ENCODE data around the gene SMTNL1. TPM values are rescaled to one million over a fixed set of nuclear protein-coding genes. Genes with fewer than 3 reads are reported as not detected.

The SMTNL1 gene
- polyA plus RNA-seq, 1 experiment, result not detected

DNA sequence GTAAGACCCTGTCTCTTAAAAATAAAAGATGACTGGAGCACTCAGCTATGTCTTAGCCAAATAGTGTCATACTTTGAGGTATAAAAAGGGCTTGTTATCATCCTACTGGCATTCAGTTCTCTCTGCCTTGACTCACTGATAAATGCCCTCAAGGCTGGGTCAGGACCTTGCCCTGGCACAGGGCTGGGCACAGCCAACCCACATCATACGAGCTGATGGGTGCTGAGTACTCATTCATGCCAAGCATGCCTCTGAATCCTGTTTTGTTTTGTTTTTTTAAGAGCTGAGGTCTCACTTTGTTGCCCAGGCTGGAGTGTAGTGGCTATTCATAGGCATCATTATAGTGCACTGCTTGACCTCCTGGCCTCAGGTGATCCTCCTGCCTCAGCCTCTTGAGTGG lies 1.9 kb downstream of the SMTNL1 start:
- TF ChIP-seq, protein P1, sequence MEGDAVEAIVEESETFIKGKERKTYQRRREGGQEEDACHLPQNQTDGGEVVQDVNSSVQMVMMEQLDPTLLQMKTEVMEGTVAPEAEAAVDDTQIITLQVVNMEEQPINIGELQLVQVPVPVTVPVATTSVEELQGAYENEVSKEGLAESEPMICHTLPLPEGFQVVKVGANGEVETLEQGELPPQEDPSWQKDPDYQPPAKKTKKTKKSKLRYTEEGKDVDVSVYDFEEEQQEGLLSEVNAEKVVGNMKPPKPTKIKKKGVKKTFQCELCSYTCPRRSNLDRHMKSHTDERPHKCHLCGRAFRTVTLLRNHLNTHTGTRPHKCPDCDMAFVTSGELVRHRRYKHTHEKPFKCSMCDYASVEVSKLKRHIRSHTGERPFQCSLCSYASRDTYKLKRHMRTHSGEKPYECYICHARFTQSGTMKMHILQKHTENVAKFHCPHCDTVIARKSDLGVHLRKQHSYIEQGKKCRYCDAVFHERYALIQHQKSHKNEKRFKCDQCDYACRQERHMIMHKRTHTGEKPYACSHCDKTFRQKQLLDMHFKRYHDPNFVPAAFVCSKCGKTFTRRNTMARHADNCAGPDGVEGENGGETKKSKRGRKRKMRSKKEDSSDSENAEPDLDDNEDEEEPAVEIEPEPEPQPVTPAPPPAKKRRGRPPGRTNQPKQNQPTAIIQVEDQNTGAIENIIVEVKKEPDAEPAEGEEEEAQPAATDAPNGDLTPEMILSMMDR (IDR thresholded peaks at IDR 0.05; ENCODE audit: insufficient read depth, low read depth, low read length), result no peak
- CTCF ChIA-PET, result interaction anchor here (0.7 to 1.1 kb wide), 7 partner anchors 9 to 189 kb away, joined by 3 to 4 read pairs (median 3); partner anchors contain the start of gene UBE2L6
- Histone ChIP-seq H3K4me3 (ENCODE audit: low read depth, low read length) (no peak overlapping the region), H3K36me3 (ENCODE audit: control insufficient read depth, insufficient read depth, low read length) (no peaks in the 10 kb centered on the region), H3K27me3 (ENCODE audit: control insufficient read depth, insufficient read depth, low read length) (peaks cover 3% of the 10 kb centered on the region; the same call in 1 of the 2 replicates)
- POLR2A ChIA-PET, result no interaction called here
- DNase-seq (ENCODE audit: low read depth), result no peak

DNA sequence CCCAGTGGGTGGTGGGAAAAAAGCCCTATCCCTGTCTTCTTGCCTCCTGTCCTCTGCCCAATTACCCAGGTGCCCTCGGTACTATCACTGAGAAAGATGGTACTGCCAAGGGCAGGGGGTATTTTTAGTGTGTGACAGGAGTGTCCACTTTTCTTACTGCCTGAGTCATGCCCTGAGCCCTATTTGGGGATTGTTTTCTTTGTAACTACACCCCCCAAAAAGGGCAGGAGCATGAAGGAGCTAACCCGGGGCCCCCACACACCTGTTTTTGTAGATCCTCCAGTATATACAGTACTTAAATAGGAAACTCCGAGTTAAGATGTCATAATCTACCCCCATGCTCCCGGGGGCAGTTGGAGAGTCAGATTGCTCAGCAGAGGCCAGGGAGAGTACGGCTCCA lies 3.8 kb downstream of the SMTNL1 start:
- no peak for DNase-seq (ENCODE audit: low read depth)
- TF ChIP-seq, protein P1 (IDR thresholded peaks at IDR 0.05; ENCODE audit: insufficient read depth, low read depth, low read length), result no peak
- Histone ChIP-seq H3K4me3 (ENCODE audit: low read depth, low read length) (no peak overlapping the region), H3K36me3 (ENCODE audit: control insufficient read depth, insufficient read depth, low read length) (no peaks in the 10 kb centered on the region), H3K27me3 (ENCODE audit: control insufficient read depth, insufficient read depth, low read length) (peaks cover 3% of the 10 kb centered on the region; the same call in 1 of the 2 replicates)
- ChIA-PET POLR2A (no interaction called here), CTCF (interaction anchor here (0.9 to 1.4 kb wide), 2 partner anchors 9 to 48 kb away, joined by 3 read pairs; no protein-coding TSS in a partner anchor)

DNA sequence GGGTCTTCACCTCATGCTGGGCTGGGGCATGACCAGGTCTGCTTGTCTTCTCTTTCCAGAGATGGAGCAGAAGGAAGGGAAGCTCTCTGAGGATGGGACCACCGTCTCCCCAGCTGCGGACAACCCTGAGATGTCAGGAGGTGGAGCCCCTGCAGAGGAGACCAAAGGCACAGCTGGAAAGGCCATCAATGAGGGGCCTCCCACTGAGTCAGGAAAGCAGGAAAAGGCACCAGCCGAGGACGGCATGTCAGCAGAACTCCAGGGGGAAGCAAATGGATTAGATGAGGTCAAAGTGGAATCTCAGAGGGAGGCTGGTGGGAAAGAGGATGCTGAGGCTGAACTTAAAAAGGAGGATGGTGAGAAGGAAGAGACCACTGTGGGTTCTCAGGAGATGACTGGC lies 5.2 kb downstream of the SMTNL1 start:
- Histone ChIP-seq H3K27me3 (ENCODE audit: control insufficient read depth, insufficient read depth, low read length) (no peaks in the 10 kb centered on the region; the same call in 1 of the 2 replicates), H3K36me3 (ENCODE audit: control insufficient read depth, insufficient read depth, low read length) (peaks cover 1% of the 10 kb centered on the region; the same call in 1 of the 2 replicates), H3K4me3 (ENCODE audit: low read depth, low read length) (no peak overlapping the region)
- DNase-seq (ENCODE audit: low read depth), result no peak
- POLR2A ChIA-PET, result no interaction called here
- CTCF ChIA-PET, result interaction anchor here (1.5 kb wide), 1 partner anchor 11 kb away, joined by 4 read pairs; no protein-coding TSS in a partner anchor
- TF ChIP-seq, protein P1 (IDR thresholded peaks at IDR 0.05; ENCODE audit: insufficient read depth, low read depth, low read length), result no peak

DNA sequence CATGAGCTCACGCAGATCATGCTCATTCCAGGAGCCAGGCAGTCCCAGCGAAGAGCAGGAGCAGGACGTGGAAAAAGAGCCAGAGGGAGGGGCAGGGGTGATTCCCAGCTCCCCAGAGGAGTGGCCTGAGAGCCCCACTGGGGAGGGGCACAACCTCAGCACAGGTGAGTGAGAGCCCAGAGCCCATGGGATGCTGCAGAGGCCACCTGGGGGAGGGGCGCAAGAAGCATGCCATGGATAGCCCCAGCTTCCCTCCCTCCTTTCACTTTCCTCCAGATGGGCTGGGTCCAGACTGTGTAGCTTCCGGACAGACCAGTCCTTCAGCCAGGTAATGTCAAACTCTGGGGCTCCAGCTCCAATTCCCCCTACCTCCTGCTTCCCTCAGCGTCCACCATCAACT lies 6.2 kb downstream of the SMTNL1 start:
- POLR2A ChIA-PET, result no interaction called here
- Histone ChIP-seq H3K27me3 (ENCODE audit: control insufficient read depth, insufficient read depth, low read length) (no peaks in the 10 kb centered on the region; the same call in 1 of the 2 replicates), H3K4me3 (ENCODE audit: low read depth, low read length) (no peak overlapping the region), H3K36me3 (ENCODE audit: control insufficient read depth, insufficient read depth, low read length) (peaks cover 2% of the 10 kb centered on the region; the same call in 1 of the 2 replicates)
- CTCF ChIA-PET, result interaction anchor here (0.8 to 1.5 kb wide), 4 partner anchors 12 to 101 kb away, joined by 3 to 4 read pairs (median 3); partner anchors contain the start of gene UBE2L6
- TF ChIP-seq, protein P1 (IDR thresholded peaks at IDR 0.05; ENCODE audit: insufficient read depth, low read depth, low read length), result no peak
- no peak for DNase-seq (ENCODE audit: low read depth)

DNA sequence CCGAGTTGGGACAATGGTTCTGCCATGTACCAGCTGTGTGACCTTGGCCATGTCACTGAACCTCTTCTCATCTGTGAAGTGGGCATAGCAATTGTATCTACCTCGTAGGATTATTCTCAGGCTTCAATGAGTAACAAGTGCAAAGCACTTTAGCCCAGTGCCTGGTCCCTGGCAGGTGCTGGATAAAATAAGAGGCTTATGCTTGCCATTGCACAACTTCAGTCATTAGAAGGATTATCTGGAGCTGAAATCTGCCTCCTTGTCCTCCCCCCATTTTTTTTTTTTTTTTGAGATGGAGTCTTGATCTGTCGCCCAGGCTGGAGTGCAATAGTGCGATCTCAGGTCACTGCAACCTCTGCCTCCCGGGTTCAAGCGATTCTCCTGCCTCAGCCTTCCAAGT lies 7.2 kb downstream of the SMTNL1 start:
- CTCF ChIA-PET, result interaction anchor here (1.2 kb wide), 2 partner anchors 86 to 87 kb away, joined by 3 to 5 read pairs; no protein-coding TSS in a partner anchor
- TF ChIP-seq, protein P1 (IDR thresholded peaks at IDR 0.05; ENCODE audit: insufficient read depth, low read depth, low read length), result no peak
- POLR2A ChIA-PET, result no interaction called here
- H3K4me3 ChIP-seq (ENCODE audit: low read depth, low read length), result no peak overlapping the region
- peaks cover 2% of the 10 kb centered on the region; the same call in 1 of the 2 replicates for H3K36me3 ChIP-seq (ENCODE audit: control insufficient read depth, insufficient read depth, low read length)
- no peaks in the 10 kb centered on the region; the same call in 1 of the 2 replicates for H3K27me3 ChIP-seq (ENCODE audit: control insufficient read depth, insufficient read depth, low read length)
- no peak for DNase-seq (ENCODE audit: low read depth)
